Adrenal gland (tissue), 5 donors: ENCODE results near the gene PLXNC1.

Experiments
- POLR2A ChIP-seq, 2 donors: fragments of 450-650 bp; IDR thresholded peaks; one replicate each; pipeline ENCODE4 v1.6.1; 2017; ENCODE audit warnings: antibody characterized with exemption in 2 of 2, mild to moderate bottlenecking in 2 of 2, moderate library complexity in 1 of 2
- TF ChIP-seq, protein P1 (sequence below), 6 experiments: fragments of 450-650 bp in 4 of 6; fragments of 200-600 bp in 2 of 6; sonication (generic) in 1 of 6; IDR thresholded peaks; 1 replicate in 5 of 6; 2 replicates in 1 of 6; pipeline versions ENCODE4 v1.5.1 to v1.8.0; 2016 to 2021; ENCODE audit warnings: antibody characterized with exemption in 6 of 6, mild to moderate bottlenecking in 2 of 6, moderate library complexity in 1 of 6
- donor health status: DM: no; HTN: no; CAD: no.

DNA sequence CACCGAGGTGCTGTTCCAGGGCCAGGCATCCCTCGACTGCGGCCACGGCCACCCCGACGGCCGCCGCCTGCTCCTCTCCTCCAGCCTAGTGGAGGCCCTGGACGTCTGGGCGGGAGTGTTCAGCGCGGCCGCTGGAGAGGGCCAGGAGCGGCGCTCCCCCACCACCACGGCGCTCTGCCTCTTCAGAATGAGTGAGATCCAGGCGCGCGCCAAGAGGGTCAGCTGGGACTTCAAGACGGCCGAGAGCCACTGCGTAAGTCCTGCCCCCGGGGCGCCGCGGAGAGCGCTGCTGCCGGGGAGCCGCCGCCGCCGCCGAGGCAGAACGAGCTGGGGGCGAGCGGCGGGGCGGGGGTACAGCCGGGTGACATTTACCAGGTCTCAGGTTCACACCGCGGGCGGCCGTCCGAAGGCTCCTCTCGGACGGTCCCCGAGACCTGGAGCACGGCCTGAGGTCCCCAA lies 1.4 kb downstream of the PLXNC1 start:
- TF ChIP-seq, protein P1, sequence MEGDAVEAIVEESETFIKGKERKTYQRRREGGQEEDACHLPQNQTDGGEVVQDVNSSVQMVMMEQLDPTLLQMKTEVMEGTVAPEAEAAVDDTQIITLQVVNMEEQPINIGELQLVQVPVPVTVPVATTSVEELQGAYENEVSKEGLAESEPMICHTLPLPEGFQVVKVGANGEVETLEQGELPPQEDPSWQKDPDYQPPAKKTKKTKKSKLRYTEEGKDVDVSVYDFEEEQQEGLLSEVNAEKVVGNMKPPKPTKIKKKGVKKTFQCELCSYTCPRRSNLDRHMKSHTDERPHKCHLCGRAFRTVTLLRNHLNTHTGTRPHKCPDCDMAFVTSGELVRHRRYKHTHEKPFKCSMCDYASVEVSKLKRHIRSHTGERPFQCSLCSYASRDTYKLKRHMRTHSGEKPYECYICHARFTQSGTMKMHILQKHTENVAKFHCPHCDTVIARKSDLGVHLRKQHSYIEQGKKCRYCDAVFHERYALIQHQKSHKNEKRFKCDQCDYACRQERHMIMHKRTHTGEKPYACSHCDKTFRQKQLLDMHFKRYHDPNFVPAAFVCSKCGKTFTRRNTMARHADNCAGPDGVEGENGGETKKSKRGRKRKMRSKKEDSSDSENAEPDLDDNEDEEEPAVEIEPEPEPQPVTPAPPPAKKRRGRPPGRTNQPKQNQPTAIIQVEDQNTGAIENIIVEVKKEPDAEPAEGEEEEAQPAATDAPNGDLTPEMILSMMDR (IDR thresholded peaks at IDR 0.05) = no peak
- TF ChIP-seq POLR2A (IDR thresholded peaks at IDR 0.05) = no peak
